Epithelial cell of proximal tubule (primary cell): Measurements from ENCODE around the gene AGPS. TPM values are rescaled to one million over a fixed set of nuclear protein-coding genes. Genes with fewer than 3 reads are reported as not detected.
"Not testable (repeated sequence)": the region's sequence is repeated elsewhere in the genome, so short reads cannot be mapped to it uniquely, and the experiment has no call there.

Source experiments
- DNase-seq: peaks from one replicate; pipeline ENCODE4 v3.0.0-alpha.2; 2011; ENCODE audit warnings: low read depth
- H3K4me3 ChIP-seq: 2 replicates; pipeline ENCODE4 v1.5.1; 2011; ENCODE audit warnings: low read depth, mild to moderate bottlenecking, low read length
- total RNA-seq: library from RNA; depleted of rRNA; stranded (reverse); fragments of >200 nt; gene quantifications from 2 replicates; pipeline ENCODE4 v1.2.3, GENCODE V29; 2015
- TF ChIP-seq, protein P1 (sequence below): conservative IDR thresholded peaks from 2 replicates; pipeline ENCODE4 v1.5.1; 2012; ENCODE audit warnings: low read depth, mild to moderate bottlenecking, low read length

The AGPS gene
- total RNA-seq, 1 donor from 2014 or later: 36.8 TPM

DNA sequence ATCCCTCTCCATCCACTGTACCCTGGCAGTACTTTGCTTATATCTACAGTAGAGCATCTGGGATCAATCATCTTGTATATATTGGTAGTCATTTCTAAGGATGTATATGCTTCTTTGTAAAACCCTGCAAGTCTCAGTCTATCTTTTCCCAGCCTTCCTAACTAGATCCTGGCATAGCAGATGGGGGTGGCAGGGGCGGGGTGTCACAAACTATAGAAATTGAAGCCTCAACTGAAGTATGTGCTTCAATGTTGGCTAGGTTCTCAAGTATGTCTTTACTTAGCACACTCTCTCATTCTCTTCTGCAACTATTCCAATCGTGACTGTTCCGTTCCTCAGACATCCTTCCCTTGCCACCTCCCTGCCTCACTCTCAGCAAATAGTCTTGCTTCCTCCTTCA, 30.1 kb upstream of the AGPS start:
- no peak overlapping the region for H3K4me3 ChIP-seq
- TF ChIP-seq, protein P1, sequence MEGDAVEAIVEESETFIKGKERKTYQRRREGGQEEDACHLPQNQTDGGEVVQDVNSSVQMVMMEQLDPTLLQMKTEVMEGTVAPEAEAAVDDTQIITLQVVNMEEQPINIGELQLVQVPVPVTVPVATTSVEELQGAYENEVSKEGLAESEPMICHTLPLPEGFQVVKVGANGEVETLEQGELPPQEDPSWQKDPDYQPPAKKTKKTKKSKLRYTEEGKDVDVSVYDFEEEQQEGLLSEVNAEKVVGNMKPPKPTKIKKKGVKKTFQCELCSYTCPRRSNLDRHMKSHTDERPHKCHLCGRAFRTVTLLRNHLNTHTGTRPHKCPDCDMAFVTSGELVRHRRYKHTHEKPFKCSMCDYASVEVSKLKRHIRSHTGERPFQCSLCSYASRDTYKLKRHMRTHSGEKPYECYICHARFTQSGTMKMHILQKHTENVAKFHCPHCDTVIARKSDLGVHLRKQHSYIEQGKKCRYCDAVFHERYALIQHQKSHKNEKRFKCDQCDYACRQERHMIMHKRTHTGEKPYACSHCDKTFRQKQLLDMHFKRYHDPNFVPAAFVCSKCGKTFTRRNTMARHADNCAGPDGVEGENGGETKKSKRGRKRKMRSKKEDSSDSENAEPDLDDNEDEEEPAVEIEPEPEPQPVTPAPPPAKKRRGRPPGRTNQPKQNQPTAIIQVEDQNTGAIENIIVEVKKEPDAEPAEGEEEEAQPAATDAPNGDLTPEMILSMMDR: no peak
- DNase-seq: no peak

GRCh38 chr2:177363332-177363731, 29.2 kb upstream of the AGPS start:
- DNase-seq: no peak
- TF ChIP-seq, protein P1: no peak
- H3K4me3 ChIP-seq: no peak overlapping the region

DNA sequence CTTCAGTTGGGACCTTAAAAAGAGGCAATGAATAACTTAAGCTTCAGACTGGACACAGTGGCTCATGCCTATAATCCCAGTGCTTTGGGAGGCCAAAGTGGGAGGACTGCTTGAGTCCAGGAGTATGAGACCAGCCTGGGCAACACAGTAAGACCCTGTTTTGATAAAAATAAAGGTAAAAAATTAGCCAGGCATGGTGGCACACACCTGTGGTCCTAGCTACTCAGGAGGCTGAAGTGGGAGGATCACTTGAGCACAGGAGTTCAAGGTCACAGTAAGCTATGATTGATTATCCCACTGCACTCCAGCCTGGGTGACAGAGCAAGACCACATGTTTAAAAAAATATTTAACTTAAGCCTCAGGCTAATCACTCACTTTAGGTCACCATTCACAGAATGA, 26.8 kb upstream of the AGPS start:
- not testable (repeated sequence) for DNase-seq, H3K4me3 ChIP-seq

- not testable (repeated sequence) for DNase-seq, H3K4me3 ChIP-seq
These were observed 24.6 kb upstream of the AGPS start for GRCh38 chr2:177368023-177368422.

DNA sequence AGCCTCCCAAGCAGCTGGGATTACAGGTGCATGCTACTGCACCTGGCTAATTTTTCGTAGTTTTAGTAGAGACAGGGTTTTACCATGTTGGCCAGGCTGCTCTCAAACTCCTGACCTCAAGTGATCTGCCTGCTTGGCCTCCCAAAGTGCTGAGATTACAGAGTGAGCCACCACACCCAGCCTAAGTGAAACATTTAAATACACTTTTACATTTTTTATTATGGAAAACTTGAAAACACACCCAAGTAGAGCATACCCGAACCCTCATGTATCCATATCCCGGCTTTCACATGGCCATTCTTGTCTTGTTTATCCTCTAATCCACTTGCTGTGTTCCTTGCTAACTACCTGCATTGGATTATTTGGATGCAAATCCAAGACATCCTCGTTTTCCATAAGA, 13.2 kb upstream of the AGPS start:
- TF ChIP-seq, protein P1: no peak
- H3K4me3 ChIP-seq: no peak overlapping the region
- DNase-seq: no peak

- no peak overlapping the region for H3K4me3 ChIP-seq
- DNase-seq: no peak
- TF ChIP-seq, protein P1: no peak
These were observed 12.4 kb upstream of the AGPS start for GRCh38 chr2:177380181-177380580.

GRCh38 chr2:177383935-177384334, 8.6 kb upstream of the AGPS start:
- DNase-seq: no peak
- TF ChIP-seq, protein P1: no peak
- H3K4me3 ChIP-seq: no peak overlapping the region

DNA sequence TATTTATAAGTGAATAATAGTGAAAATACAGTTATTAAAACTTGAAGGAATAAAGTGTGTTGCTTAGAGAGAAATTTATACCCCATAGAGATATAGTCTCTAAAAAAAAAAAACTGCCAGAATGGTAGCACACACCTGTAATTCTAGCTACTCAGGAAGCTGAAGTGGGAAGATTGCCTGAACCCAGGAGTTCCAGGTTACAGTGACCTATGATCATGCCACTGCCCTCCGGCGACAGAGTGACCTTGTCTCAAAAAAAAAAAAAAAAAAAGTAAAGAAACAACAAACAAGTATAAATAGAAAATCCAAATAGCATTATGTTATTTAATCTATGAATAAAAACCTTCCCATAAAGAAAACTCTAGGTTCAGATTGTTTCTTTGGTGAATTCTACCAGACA, 7.4 kb upstream of the AGPS start:
- no peak overlapping the region for H3K4me3 ChIP-seq
- TF ChIP-seq, protein P1: no peak
- DNase-seq: no peak
